Measurements from ENCODE around the gene ANO2. TPM values are rescaled to one million over a fixed set of nuclear protein-coding genes. Genes with fewer than 3 reads are reported as not detected.

The ANO2 gene
- total RNA-seq, 3 donors from 2014 or later (not counting 1 experiment from before 2014, with no cell fraction given) = not detected

DNA sequence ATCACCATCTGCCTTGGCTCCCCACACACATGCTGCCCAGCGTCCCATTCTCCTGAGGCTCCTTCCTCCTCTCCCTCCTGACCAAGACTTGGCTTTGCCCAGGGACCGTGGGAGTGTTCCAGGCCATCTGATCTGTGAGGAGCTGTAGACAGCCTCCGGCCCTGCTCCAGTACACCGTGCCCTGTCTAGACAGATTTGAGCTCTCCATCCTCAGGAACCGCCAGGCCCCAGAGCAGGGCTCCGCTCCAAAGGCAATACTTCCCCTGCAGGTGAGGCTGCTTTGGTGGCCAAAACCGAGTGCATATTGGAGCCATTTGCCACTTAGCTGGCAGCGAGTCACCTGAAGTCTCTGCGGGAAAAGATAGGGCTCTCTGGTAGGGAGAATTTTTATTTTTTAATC lies 147.4 kb downstream of the ANO2 start:
- Mint-ChIP-seq H3K36me3 (no peaks in the 10 kb centered on the region), H3K4me1 (no peaks in the 10 kb centered on the region), H3K9me3 (no peaks in the 10 kb centered on the region), H3K4me3 (no peak overlapping the region), H3K27me3 (ENCODE audit: low read depth in 2 of 2) (peaks cover 0 to 14% of the 10 kb centered on the region in 2 donors), H3K27ac (no peak overlapping the region)
- intact Hi-C loops (cut with micrococcal nuclease) = no loop called here
- TF ChIP-seq, protein P1, sequence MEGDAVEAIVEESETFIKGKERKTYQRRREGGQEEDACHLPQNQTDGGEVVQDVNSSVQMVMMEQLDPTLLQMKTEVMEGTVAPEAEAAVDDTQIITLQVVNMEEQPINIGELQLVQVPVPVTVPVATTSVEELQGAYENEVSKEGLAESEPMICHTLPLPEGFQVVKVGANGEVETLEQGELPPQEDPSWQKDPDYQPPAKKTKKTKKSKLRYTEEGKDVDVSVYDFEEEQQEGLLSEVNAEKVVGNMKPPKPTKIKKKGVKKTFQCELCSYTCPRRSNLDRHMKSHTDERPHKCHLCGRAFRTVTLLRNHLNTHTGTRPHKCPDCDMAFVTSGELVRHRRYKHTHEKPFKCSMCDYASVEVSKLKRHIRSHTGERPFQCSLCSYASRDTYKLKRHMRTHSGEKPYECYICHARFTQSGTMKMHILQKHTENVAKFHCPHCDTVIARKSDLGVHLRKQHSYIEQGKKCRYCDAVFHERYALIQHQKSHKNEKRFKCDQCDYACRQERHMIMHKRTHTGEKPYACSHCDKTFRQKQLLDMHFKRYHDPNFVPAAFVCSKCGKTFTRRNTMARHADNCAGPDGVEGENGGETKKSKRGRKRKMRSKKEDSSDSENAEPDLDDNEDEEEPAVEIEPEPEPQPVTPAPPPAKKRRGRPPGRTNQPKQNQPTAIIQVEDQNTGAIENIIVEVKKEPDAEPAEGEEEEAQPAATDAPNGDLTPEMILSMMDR (IDR thresholded peaks at IDR 0.05) = no peak
- no peak for ATAC-seq
- no peak for DNase-seq
- no peak overlapping the region for H3K27ac ChIP-seq (ENCODE audit: low read length)
- H3K4me1 ChIP-seq (ENCODE audit: control insufficient read depth, insufficient read depth, low read length) = no peaks in the 10 kb centered on the region
- H3K4me3 ChIP-seq (ENCODE audit: low read length) = no peak overlapping the region
- H3K27me3 ChIP-seq (ENCODE audit: control insufficient read depth, insufficient read depth, low read length) = no peaks in the 10 kb centered on the region
- whole genome bisulfite sequencing (ENCODE audit: insufficient coverage) = 90% methylated on average over 9 of the region's 9 CpGs
- no peaks in the 10 kb centered on the region for H3K9me3 ChIP-seq (ENCODE audit: control insufficient read depth, insufficient read depth, low read length)
- H3K36me3 ChIP-seq (ENCODE audit: control insufficient read depth, insufficient read depth, low read length) = no peaks in the 10 kb centered on the region

DNA sequence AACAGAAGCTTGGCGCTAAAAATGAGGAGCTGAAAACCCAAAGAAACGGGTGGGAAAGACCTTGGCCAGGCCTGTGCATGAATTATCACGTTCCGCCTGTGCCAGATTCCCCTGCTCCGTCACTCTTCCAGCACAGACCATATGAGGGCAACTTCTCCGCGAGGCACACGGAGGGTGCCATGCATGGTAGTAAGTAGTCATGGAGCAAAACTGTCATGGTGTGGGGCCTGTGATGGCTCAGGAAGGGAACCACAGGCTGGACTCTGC lies 148.2 kb downstream of the ANO2 start:
- H3K36me3 Mint-ChIP-seq = no peaks in the 10 kb centered on the region
- H3K4me3 Mint-ChIP-seq = no peak overlapping the region
- Histone ChIP-seq H3K36me3 (ENCODE audit: control insufficient read depth, insufficient read depth, low read length) (no peaks in the 10 kb centered on the region), H3K4me1 (ENCODE audit: control insufficient read depth, insufficient read depth, low read length) (no peaks in the 10 kb centered on the region), H3K27ac (ENCODE audit: low read length) (no peak overlapping the region), H3K27me3 (ENCODE audit: control insufficient read depth, insufficient read depth, low read length) (no peaks in the 10 kb centered on the region), H3K9me3 (ENCODE audit: control insufficient read depth, insufficient read depth, low read length) (no peaks in the 10 kb centered on the region), H3K4me3 (ENCODE audit: low read length) (no peak overlapping the region)
- peaks cover 0 to 17% of the 10 kb centered on the region in 2 donors for H3K27me3 Mint-ChIP-seq (ENCODE audit: low read depth in 2 of 2)
- H3K4me1 Mint-ChIP-seq = no peaks in the 10 kb centered on the region
- no peak overlapping the region for H3K27ac Mint-ChIP-seq
- ATAC-seq (no peak), DNase-seq (no peak)
- 85% methylated on average over 8 of the region's 8 CpGs for WGBS (ENCODE audit: insufficient coverage)
- no peaks in the 10 kb centered on the region for H3K9me3 Mint-ChIP-seq
- TF ChIP-seq, protein P1 (IDR thresholded peaks at IDR 0.05) = no peak
- intact Hi-C loops (cut with micrococcal nuclease) = no loop called here

DNA sequence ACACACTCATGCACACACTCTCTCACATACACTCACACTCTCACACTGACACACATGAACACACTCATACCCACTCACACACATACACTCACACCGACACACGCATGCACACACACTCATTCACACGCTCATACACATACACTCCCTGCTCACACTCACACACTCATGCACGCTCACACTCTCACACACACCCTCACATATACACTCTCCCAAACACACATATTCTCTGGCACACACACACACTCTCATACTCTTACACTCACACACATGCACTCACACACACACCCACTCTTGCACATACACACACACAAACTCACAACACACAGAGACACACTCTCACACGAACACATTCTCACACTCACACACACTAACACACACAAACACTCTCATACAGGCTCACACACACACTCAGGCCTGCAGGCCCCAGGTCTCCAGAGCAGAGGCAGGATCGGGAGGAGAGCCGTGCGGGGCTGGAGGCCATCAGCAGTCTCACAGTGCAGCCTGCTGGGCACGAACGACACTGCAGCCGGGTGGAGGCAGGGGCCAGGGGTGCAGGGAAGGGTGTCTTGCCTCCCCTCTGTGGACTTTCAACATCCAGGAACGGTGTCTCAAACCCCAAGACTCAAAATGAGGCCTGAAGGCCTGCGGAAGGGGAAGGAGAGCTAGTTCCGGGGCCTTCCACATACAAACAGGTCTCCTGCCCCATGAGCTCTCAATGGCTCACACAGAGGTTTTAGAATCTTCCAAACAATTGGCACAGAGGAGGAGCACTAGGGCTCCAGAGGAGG lies 148.7 kb downstream of the ANO2 start:
- DNase-seq = peak in 1 of 2 donors; percentile 33
- Mint-ChIP-seq H3K4me3 (no peak overlapping the region), H3K36me3 (no peaks in the 10 kb centered on the region), H3K27ac (no peak overlapping the region), H3K27me3 (ENCODE audit: low read depth in 2 of 2) (peaks cover 0 to 17% of the 10 kb centered on the region in 2 donors), H3K9me3 (no peaks in the 10 kb centered on the region), H3K4me1 (no peaks in the 10 kb centered on the region)
- intact Hi-C loops (cut with micrococcal nuclease) = no loop called here
- Histone ChIP-seq H3K27me3 (ENCODE audit: control insufficient read depth, insufficient read depth, low read length) (no peaks in the 10 kb centered on the region), H3K27ac (ENCODE audit: low read length) (no peak overlapping the region), H3K36me3 (ENCODE audit: control insufficient read depth, insufficient read depth, low read length) (no peaks in the 10 kb centered on the region), H3K4me1 (ENCODE audit: control insufficient read depth, insufficient read depth, low read length) (no peaks in the 10 kb centered on the region), H3K9me3 (ENCODE audit: control insufficient read depth, insufficient read depth, low read length) (no peaks in the 10 kb centered on the region), H3K4me3 (ENCODE audit: low read length) (no peak overlapping the region)
- peak in 1 of 3 donors; percentile 35 for ATAC-seq
- 49% methylated on average over 14 of the region's 14 CpGs for WGBS (ENCODE audit: insufficient coverage)
- TF ChIP-seq, protein P1 (IDR thresholded peaks at IDR 0.05) = no peak

DNA sequence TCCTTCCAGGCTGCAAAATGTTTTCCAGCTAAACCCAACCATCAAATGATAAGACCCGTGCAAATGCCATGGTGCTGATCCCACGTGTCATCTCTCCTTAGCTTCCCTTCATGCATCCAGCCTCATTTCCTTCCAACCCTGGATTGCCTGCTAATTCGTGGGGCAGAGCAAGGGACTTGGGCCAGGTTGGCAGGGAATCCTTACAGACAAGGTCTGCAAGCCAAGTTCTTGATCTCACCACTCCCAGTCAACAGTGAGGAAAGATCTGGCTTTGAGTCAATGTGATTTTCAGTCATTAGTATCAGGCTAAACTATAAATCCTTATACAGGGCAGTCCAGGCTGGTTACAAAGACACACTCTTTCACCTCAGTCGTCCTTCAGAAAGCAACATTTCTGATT lies 150.9 kb downstream of the ANO2 start:
- DNase-seq = no peak
- ATAC-seq = no peak
- 63% methylated on average over 4 of the region's 4 CpGs for WGBS (ENCODE audit: insufficient coverage)
- no peak overlapping the region for H3K4me3 Mint-ChIP-seq
- Histone ChIP-seq H3K27ac (ENCODE audit: low read length) (no peak overlapping the region), H3K36me3 (ENCODE audit: control insufficient read depth, insufficient read depth, low read length) (no peaks in the 10 kb centered on the region), H3K4me3 (ENCODE audit: low read length) (no peak overlapping the region), H3K9me3 (ENCODE audit: control insufficient read depth, insufficient read depth, low read length) (no peaks in the 10 kb centered on the region), H3K4me1 (ENCODE audit: control insufficient read depth, insufficient read depth, low read length) (no peaks in the 10 kb centered on the region), H3K27me3 (ENCODE audit: control insufficient read depth, insufficient read depth, low read length) (no peaks in the 10 kb centered on the region)
- intact Hi-C loops (cut with micrococcal nuclease) = no loop called here
- TF ChIP-seq, protein P1 (IDR thresholded peaks at IDR 0.05) = no peak
- H3K27ac Mint-ChIP-seq = no peak overlapping the region
- no peaks in the 10 kb centered on the region for H3K4me1 Mint-ChIP-seq
- H3K27me3 Mint-ChIP-seq (ENCODE audit: low read depth in 2 of 2) = peaks cover 0 to 12% of the 10 kb centered on the region in 2 donors
- no peaks in the 10 kb centered on the region for H3K9me3 Mint-ChIP-seq
- no peaks in the 10 kb centered on the region for H3K36me3 Mint-ChIP-seq
